ENCODE results near the gene BANF2. TPM values are rescaled to one million over a fixed set of nuclear protein-coding genes. Genes with fewer than 3 reads are reported as not detected.

BANF2 gene
- total RNA-seq, 1 donor from 2014 or later = not detected

DNA sequence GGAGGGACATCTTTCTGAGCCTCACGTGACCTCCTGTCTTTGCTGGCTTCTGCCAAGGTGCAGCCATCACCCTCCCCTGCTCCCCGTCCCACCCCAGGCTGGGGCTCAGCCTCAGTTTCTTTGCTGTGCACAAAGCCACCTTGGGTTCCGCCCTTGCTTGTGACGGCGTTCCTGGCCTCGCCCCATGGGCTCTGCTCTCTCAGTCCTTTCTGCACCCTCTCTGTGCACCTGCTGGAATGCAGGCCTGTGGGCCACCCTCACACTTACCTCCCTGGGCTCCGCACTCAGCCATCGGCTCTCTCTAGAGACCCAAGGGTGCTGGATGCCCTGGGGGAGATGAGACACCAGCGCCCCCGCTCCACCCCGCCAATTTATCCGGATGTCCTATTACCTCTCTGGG is 28.3 kb downstream of the BANF2 start:
- H3K36me3 ChIP-seq = no peaks in the 10 kb centered on the region
- Mint-ChIP-seq H3K27ac (no peak overlapping the region), H3K36me3 (no peaks in the 10 kb centered on the region), H3K4me1 (no peaks in the 10 kb centered on the region), H3K27me3 (ENCODE audit: insufficient read depth, low read depth) (peaks cover 4% of the 10 kb centered on the region), H3K9me3 (no peaks in the 10 kb centered on the region), H3K4me3 (no peak overlapping the region)
- no peak for DNase-seq (ENCODE audit: low spot score)
- TF ChIP-seq EZH2 (IDR thresholded peaks at IDR 0.05) (no peak), EZH2phosphoT487 (IDR thresholded peaks at IDR 0.05) (no peak)
- TF ChIP-seq, protein P1, sequence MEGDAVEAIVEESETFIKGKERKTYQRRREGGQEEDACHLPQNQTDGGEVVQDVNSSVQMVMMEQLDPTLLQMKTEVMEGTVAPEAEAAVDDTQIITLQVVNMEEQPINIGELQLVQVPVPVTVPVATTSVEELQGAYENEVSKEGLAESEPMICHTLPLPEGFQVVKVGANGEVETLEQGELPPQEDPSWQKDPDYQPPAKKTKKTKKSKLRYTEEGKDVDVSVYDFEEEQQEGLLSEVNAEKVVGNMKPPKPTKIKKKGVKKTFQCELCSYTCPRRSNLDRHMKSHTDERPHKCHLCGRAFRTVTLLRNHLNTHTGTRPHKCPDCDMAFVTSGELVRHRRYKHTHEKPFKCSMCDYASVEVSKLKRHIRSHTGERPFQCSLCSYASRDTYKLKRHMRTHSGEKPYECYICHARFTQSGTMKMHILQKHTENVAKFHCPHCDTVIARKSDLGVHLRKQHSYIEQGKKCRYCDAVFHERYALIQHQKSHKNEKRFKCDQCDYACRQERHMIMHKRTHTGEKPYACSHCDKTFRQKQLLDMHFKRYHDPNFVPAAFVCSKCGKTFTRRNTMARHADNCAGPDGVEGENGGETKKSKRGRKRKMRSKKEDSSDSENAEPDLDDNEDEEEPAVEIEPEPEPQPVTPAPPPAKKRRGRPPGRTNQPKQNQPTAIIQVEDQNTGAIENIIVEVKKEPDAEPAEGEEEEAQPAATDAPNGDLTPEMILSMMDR (IDR thresholded peaks at IDR 0.05) = no peak
- no peak overlapping the region for H2AFZ ChIP-seq (replicated peaks)
- no peak overlapping the region for H3K27ac ChIP-seq
- H3K9ac ChIP-seq = no peak overlapping the region
- no peaks in the 10 kb centered on the region for H3K4me1 ChIP-seq
- no peak overlapping the region for H3K4me2 ChIP-seq
- H3K27me3 ChIP-seq = no peaks in the 10 kb centered on the region
- no peaks in the 10 kb centered on the region for H3K79me2 ChIP-seq (ENCODE audit: low read depth)
- H3K9me3 ChIP-seq (ENCODE audit: low read depth) = no peaks in the 10 kb centered on the region
- no peaks in the 10 kb centered on the region for H4K20me1 ChIP-seq (ENCODE audit: low read depth)
- no peaks in the 10 kb centered on the region for H3F3A ChIP-seq (ENCODE audit: low read depth)
- H3K4me3 ChIP-seq = no peak overlapping the region

DNA sequence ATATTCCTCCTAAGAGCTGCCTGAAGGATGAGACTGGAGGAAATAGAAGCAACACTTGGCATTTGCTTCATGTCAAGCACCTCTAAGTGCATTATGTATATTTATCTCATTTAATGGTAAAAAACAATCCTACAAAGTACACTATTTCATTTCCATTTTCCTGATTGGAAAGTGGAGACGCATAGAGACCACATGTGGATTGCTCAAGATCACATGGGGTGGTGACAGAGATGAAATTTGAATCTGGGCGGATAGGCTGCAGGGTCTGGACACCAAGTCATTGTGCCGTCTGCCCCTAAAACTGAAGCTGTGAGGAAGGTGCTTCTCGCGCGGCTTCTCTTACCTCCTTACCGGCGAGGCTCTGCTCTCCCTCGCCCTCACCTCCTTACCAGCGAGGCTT is 30.3 kb downstream of the BANF2 start:
- Histone ChIP-seq H4K20me1 (ENCODE audit: low read depth) (no peaks in the 10 kb centered on the region), H2AFZ (replicated peaks) (no peak overlapping the region), H3K4me3 (no peak overlapping the region), H3K27ac (no peak overlapping the region), H3K4me2 (no peak overlapping the region), H3K27me3 (no peaks in the 10 kb centered on the region), H3K4me1 (no peaks in the 10 kb centered on the region), H3K79me2 (ENCODE audit: low read depth) (no peaks in the 10 kb centered on the region), H3F3A (ENCODE audit: low read depth) (no peaks in the 10 kb centered on the region), H3K36me3 (no peaks in the 10 kb centered on the region), H3K9me3 (ENCODE audit: low read depth) (no peaks in the 10 kb centered on the region), H3K9ac (no peak overlapping the region)
- Mint-ChIP-seq H3K4me3 (no peak overlapping the region), H3K9me3 (no peaks in the 10 kb centered on the region), H3K4me1 (peaks cover 6% of the 10 kb centered on the region), H3K27me3 (ENCODE audit: insufficient read depth, low read depth) (peaks cover 4% of the 10 kb centered on the region), H3K36me3 (no peaks in the 10 kb centered on the region), H3K27ac (no peak overlapping the region)
- TF ChIP-seq, protein P1 (IDR thresholded peaks at IDR 0.05) = no peak
- TF ChIP-seq EZH2phosphoT487 (IDR thresholded peaks at IDR 0.05) (no peak), EZH2 (IDR thresholded peaks at IDR 0.05) (no peak)
- DNase-seq (ENCODE audit: low spot score) = no peak

- H3K79me2 ChIP-seq (ENCODE audit: low read depth) = no peaks in the 10 kb centered on the region
- no peak overlapping the region for H3K9ac ChIP-seq
- H4K20me1 ChIP-seq (ENCODE audit: low read depth) = no peaks in the 10 kb centered on the region
- H3K4me3 Mint-ChIP-seq = no peak overlapping the region
- H3K27ac ChIP-seq = no peak overlapping the region
- H3K36me3 ChIP-seq = no peaks in the 10 kb centered on the region
- H3F3A ChIP-seq (ENCODE audit: low read depth) = no peaks in the 10 kb centered on the region
- peaks cover 4% of the 10 kb centered on the region for H3K27me3 Mint-ChIP-seq (ENCODE audit: insufficient read depth, low read depth)
- no peak for DNase-seq (ENCODE audit: low spot score)
- no peaks in the 10 kb centered on the region for H3K27me3 ChIP-seq
- no peaks in the 10 kb centered on the region for H3K4me1 ChIP-seq
- H3K9me3 Mint-ChIP-seq = peaks cover 2% of the 10 kb centered on the region
- TF ChIP-seq EZH2 (IDR thresholded peaks at IDR 0.05) (no peak), EZH2phosphoT487 (IDR thresholded peaks at IDR 0.05) (no peak)
- TF ChIP-seq, protein P1 (IDR thresholded peaks at IDR 0.05) = no peak
- H3K4me3 ChIP-seq = no peak overlapping the region
- no peaks in the 10 kb centered on the region for H3K36me3 Mint-ChIP-seq
- no peak overlapping the region for H3K27ac Mint-ChIP-seq
- no peak overlapping the region for H2AFZ ChIP-seq (replicated peaks)
- peaks cover 13% of the 10 kb centered on the region for H3K4me1 Mint-ChIP-seq
- H3K4me2 ChIP-seq = no peak overlapping the region
- no peaks in the 10 kb centered on the region for H3K9me3 ChIP-seq (ENCODE audit: low read depth)
Measured at GRCh38 chr20:17731233-17731632, 31.5 kb downstream of the BANF2 start.
